HG03196 (cell line): ENCODE measurements around the gene FOXQ1.

Source experiments
- ATAC-seq: cut with Tn5 transposase; IDR thresholded peaks from one replicate; pipeline ENCODE4 v1.9.1; 2021; ENCODE audit not compliant: unreplicated experiment

The FOXQ1 gene

GRCh38 chr6:1290086-1290485 lies 21.8 kb upstream of the FOXQ1 start:
- ATAC-seq = no peak

- no peak for ATAC-seq
Measured at GRCh38 chr6:1290805-1291204, 21.1 kb upstream of the FOXQ1 start.

GRCh38 chr6:1291381-1291780 lies 20.5 kb upstream of the FOXQ1 start:
- ATAC-seq = no peak

- no peak for ATAC-seq
Measured at GRCh38 chr6:1295420-1295819, 16.5 kb upstream of the FOXQ1 start.

- no peak for ATAC-seq
Measured at GRCh38 chr6:1296079-1296478, 15.8 kb upstream of the FOXQ1 start.

- ATAC-seq = no peak
Measured at GRCh38 chr6:1296542-1296941, 15.4 kb upstream of the FOXQ1 start.

- no peak for ATAC-seq
Measured at GRCh38 chr6:1297746-1298145, 14.2 kb upstream of the FOXQ1 start.

GRCh38 chr6:1298768-1299167 lies 13.1 kb upstream of the FOXQ1 start:
- no peak for ATAC-seq

GRCh38 chr6:1306133-1306532 lies 5.8 kb upstream of the FOXQ1 start:
- no peak for ATAC-seq

GRCh38 chr6:1309366-1309765 lies 2.5 kb upstream of the FOXQ1 start:
- ATAC-seq = no peak

- ATAC-seq = no peak
Measured at GRCh38 chr6:1310628-1311399, 1.1 kb upstream of the FOXQ1 start.

GRCh38 chr6:1312203-1312472 lies 240 bp downstream of the FOXQ1 start:
- no peak for ATAC-seq

GRCh38 chr6:1312473-1313367 lies 822 bp downstream of the FOXQ1 start:
- no peak for ATAC-seq

GRCh38 chr6:1313384-1313766 lies 1.5 kb downstream of the FOXQ1 start:
- ATAC-seq = no peak

GRCh38 chr6:1313767-1314503 lies 2.0 kb downstream of the FOXQ1 start:
- no peak for ATAC-seq

- no peak for ATAC-seq
Measured at GRCh38 chr6:1314617-1315016, 2.7 kb downstream of the FOXQ1 start.

GRCh38 chr6:1315201-1315559 lies 3.3 kb downstream of the FOXQ1 start:
- no peak for ATAC-seq

GRCh38 chr6:1315560-1316386 lies 3.9 kb downstream of the FOXQ1 start:
- no peak for ATAC-seq

- no peak for ATAC-seq
Measured at GRCh38 chr6:1316489-1316971, 4.6 kb downstream of the FOXQ1 start.

- ATAC-seq = no peak
Measured at GRCh38 chr6:1317302-1317815, 5.5 kb downstream of the FOXQ1 start.

- no peak for ATAC-seq
Measured at GRCh38 chr6:1318036-1318435, 6.1 kb downstream of the FOXQ1 start.
